Kidney capillary endothelial cell (primary cell): ENCODE measurements around the gene RXFP3.

Experiments used
- DNase-seq: peaks from one replicate; pipeline ENCODE4 v3.0.0-alpha.2; 2018; ENCODE audit warnings: low spot score

Gene RXFP3

DNA sequence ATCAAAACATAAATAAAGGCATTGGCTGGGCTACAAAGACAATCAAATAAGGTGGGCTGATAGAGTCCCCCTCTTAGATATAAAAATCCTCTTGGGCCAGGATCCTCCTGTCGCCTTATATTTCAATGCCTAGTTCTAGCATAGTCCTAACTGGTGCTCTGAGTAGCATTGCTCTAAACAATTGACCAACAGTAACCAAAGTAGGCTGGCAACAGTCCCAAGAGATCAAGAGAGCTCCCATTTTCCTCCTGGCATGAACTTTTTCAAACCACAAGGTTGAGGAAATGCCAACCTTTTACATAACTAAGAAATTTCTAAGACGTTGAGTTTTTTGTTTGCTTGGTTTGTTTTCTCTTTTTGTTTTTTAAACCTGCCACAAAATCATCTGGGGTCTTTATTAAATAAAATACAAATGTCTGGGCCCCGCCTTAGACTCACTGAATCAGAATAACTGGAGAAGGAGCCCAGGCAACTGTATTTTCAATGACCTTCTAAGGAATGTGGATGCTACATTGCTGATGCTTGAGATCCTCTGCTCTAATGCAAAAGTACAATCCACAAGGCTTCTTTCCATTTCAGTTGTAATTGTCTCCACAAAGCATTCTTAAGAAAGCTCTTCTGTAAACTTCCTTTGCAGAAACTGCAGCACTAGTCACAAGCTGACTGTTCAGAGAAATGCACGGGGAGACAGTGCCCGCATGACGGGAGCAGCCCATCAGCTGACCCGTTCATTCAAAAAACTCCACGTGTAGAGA lies 45.4 kb downstream of the RXFP3 start:
- DNase-seq: no peak

DNA sequence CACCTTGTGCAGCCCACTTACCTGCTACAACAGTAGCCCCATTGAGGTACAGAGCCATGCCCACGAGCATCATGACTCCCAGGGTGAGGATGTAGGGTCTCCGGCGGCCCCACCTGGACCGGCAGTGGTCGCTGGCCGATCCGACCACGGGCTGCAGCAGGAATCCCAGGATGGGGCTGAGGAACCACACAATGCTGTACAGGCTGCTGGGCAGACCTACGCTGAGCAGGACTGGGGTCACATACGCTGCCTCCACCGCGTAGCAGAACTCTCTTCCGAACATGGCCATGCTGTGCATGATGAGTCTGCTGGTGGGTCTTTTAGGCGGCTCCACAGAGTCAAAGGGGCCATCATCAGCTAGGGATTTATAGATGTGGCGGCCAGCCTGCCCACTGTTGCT lies 48.0 kb downstream of the RXFP3 start:
- no peak for DNase-seq

DNA sequence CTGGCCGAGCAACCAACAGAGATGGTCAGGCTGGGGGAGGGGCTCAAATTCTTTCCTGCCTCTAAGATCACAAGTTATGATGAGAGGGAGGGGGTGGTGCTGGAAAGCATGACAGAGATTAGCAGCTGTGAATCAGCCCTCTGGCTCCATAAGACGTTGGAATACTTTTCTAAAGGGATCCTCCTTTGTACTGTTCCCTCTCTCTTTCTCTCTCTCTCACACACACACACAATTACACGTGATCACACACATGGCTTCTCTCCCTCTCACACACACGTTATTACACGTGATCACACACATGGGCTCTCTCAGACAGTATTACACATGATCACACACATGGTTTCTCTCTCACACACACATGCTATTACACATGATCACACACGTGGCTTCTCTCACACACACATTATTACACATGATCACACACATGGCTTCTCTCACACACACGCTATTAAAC lies 48.5 kb downstream of the RXFP3 start, which contains the start of gene SLC45A2:
Gene SLC45A2 (minus strand): TSS at position 23 of the 454 bp plus-strand sequence. CDS start 110 bp downstream, outside the sequence.
- DNase-seq: no peak

DNA sequence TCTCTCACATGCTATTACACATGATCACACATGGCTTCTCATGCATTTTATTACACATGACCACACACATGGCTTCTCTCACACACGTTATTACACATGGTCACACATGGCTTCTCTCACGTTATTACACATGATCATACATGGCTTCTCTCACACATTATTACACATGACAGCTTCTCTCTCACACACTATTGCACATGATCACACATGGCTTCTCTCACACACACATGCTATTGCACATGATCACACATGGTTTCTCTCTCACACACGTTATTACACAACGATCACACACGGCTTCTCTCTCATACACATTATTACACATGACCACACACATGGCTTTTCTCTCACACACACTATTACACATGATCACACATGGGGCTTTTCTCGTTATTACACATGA lies 49.3 kb downstream of the RXFP3 start:
- DNase-seq: no peak
